ENCODE data around the gene CSPG4. TPM values are rescaled to one million over a fixed set of nuclear protein-coding genes. Genes with fewer than 3 reads are reported as not detected.

The CSPG4 gene
- total and polyA plus RNA-seq, 10 of the 15 experiments (the other 5 are each of a cell fraction or from before 2014, with no cell fraction given), result 0.02 to 2.2 (median 0.76) TPM

DNA sequence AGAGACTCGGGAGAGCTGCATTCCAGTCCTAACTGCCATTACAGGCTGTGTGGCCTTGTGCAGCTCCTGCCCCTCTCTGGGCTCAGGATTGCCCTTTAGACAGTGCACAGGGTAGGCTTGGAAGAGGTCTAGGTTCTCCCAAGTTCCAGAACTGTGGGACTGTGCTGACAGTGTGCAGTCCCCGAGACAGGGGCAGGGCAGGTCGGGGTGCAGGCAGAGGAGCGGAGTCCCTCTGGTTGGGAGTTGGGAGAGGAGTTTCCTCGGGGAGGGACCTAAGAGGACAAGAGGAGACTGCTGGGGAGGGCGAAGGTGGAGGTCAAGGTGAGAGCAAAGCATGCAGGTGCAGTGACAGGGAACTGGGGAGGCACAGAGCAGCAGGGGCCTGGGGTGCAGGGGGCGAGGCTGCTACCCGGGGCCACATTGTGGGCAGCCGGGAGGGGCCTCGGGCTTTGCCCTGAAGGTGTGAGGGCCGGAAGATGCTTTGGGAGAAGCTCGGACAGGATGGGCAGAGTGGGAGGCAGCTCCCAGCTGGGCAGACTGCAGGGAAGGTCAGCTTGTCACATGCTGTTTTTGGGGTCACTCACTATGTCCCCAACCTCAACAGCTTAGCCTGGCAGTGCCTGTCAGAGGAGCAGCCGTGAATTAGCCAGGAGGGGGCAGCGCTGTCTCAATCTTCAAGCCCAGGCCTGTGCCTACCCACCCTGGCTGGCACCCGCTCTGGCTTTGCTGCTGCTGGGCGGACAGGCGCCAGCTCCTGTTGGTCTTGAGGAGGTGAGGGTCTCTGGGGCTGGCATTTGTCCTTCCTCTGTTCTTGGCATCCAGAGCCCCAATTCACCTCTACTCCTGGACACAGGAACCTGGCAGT is 15.4 kb upstream of the CSPG4 start (continued):
- TF ChIP-seq, protein P1, sequence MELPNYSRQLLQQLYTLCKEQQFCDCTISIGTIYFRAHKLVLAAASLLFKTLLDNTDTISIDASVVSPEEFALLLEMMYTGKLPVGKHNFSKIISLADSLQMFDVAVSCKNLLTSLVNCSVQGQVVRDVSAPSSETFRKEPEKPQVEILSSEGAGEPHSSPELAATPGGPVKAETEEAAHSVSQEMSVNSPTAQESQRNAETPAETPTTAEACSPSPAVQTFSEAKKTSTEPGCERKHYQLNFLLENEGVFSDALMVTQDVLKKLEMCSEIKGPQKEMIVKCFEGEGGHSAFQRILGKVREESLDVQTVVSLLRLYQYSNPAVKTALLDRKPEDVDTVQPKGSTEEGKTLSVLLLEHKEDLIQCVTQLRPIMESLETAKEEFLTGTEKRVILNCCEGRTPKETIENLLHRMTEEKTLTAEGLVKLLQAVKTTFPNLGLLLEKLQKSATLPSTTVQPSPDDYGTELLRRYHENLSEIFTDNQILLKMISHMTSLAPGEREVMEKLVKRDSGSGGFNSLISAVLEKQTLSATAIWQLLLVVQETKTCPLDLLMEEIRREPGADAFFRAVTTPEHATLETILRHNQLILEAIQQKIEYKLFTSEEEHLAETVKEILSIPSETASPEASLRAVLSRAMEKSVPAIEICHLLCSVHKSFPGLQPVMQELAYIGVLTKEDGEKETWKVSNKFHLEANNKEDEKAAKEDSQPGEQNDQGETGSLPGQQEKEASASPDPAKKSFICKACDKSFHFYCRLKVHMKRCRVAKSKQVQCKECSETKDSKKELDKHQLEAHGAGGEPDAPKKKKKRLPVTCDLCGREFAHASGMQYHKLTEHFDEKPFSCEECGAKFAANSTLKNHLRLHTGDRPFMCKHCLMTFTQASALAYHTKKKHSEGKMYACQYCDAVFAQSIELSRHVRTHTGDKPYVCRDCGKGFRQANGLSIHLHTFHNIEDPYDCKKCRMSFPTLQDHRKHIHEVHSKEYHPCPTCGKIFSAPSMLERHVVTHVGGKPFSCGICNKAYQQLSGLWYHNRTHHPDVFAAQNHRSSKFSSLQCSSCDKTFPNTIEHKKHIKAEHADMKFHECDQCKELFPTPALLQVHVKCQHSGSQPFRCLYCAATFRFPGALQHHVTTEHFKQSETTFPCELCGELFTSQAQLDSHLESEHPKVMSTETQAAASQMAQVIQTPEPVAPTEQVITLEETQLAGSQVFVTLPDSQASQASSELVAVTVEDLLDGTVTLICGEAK (IDR thresholded peaks at IDR 0.05; ENCODE audit: borderline replicate concordance), result no peak
- TF ChIP-seq, protein P2, sequence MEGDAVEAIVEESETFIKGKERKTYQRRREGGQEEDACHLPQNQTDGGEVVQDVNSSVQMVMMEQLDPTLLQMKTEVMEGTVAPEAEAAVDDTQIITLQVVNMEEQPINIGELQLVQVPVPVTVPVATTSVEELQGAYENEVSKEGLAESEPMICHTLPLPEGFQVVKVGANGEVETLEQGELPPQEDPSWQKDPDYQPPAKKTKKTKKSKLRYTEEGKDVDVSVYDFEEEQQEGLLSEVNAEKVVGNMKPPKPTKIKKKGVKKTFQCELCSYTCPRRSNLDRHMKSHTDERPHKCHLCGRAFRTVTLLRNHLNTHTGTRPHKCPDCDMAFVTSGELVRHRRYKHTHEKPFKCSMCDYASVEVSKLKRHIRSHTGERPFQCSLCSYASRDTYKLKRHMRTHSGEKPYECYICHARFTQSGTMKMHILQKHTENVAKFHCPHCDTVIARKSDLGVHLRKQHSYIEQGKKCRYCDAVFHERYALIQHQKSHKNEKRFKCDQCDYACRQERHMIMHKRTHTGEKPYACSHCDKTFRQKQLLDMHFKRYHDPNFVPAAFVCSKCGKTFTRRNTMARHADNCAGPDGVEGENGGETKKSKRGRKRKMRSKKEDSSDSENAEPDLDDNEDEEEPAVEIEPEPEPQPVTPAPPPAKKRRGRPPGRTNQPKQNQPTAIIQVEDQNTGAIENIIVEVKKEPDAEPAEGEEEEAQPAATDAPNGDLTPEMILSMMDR (IDR thresholded peaks at IDR 0.05 in 2 of 3, conservative IDR thresholded peaks at IDR 0.05 in 1 of 3; ENCODE audit: control insufficient read depth in 2 of 3, extremely low read depth in 1 of 3, insufficient read depth in 1 of 3, low read depth in 3 of 3, low read length in 3 of 3), result peak; percentile 51 to 66 (median 60); a peak in 5 of 6 replicates
- TF ChIP-seq BMI1 (IDR thresholded peaks at IDR 0.05; ENCODE audit: borderline replicate concordance), result no peak
- no peak for TF ChIP-seq ZNF217 (IDR thresholded peaks at IDR 0.05)
- peak; percentile 59 for TF ChIP-seq SMC3 (IDR thresholded peaks at IDR 0.05; ENCODE audit: borderline replicate concordance, low read length)
- TF ChIP-seq HDAC2 (IDR thresholded peaks at IDR 0.05), result no peak
- no peak for TF ChIP-seq IKZF2 (IDR thresholded peaks at IDR 0.05)
